HK-2 (cell line): ENCODE results near the gene OSTF1.

Source experiments
- DNase-seq: peaks from one replicate; pipeline ENCODE4 v3.0.0-alpha.2; 2018; ENCODE audit not compliant: unreplicated experiment

OSTF1 gene

GRCh38 chr9:75085640-75086039, 2.7 kb upstream of the OSTF1 start:
- DNase-seq = no peak

- DNase-seq = no peak
Observed at GRCh38 chr9:75086541-75087288, 1.6 kb upstream of the OSTF1 start.

DNA sequence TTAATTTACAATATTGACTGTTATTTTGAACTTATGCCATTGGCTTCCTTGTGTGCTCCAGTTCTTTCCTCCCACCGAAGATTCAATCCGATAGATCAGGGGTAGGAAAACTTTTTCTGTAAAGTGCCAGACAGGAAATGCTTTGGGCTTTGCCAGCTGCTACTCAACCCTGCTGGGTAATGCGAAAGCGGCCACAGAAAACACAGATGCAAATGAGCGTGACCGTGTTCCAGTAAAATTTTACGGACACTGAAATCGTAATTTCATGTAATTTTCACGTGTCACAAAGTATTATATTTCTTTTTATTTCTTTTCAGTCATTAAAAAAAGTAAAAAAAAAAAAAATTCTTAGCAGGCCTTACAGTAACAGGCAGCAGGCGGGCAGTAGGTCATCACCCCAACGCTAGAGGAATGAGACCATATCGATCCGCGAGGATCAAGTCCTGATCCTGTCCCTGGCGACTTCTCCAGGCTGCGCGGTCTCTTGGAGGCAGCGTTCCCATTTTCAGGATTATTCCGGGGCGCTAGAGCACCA, 958 bp upstream of the OSTF1 start:
- DNase-seq = peak; percentile 8

DNA sequence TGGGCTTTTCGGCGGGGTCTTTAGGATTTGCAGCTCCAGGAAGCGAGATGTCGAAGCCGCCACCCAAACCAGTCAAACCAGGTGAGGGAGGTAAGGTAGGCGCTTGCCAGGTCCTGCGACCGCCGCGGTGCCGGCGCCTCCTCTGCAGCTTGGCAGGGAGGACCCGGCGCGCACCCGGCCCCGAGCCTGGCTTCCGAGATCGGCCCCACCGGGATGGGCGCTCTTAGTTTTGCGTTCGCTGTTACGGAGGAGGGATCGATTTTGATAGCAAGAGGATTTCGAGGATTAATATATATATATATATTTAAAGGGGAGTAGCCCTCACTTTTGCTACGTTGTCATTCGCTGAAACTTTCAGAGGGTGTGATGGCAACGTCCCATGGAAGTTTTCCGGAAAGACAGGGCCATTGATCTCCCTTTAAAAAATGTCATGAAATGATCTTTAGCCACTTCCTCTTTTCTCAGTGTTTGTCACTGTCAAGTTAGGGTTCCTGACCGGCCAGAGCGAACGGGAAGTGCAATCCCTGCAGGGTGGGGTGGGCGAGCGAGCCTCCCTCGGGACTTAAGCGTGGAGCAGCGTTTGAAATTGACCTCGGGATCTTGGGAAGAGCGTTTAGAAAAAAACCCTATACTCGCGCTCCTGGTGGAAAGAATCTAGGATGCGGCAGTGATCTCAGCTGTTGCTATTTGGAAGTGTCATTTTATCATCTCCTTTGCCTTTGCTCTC, 495 bp downstream of the OSTF1 start:
- peak; percentile 7 for DNase-seq

GRCh38 chr9:75089373-75089766, 1.1 kb downstream of the OSTF1 start:
- DNase-seq = no peak

DNA sequence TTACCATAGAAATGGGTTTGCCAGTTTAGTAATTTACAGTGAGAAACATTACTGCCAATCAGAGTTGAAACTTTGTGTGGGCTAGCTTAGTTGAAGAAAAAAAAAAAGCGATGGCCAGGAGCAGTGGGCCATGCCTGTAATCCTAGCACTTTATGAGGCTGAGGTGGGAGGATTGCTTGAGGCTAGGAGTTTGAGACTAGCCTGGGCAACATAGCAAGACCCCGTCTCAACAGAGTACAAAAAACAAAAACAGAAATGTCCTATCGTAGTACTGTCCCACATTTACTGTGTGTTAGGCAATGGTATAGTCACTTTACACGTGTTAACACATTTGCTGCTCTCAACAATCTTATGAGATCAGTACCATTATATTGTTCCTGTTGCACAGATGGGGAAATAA, 2.3 kb downstream of the OSTF1 start:
- no peak for DNase-seq

- no peak for DNase-seq
Observed at GRCh38 chr9:75092766-75093165, 4.5 kb downstream of the OSTF1 start.

GRCh38 chr9:75096796-75097195, 8.5 kb downstream of the OSTF1 start:
- DNase-seq = no peak

- no peak for DNase-seq
Observed at GRCh38 chr9:75101004-75101588, 12.8 kb downstream of the OSTF1 start.

GRCh38 chr9:75102177-75102790, 14.0 kb downstream of the OSTF1 start:
- DNase-seq = no peak

- DNase-seq = no peak
Observed at GRCh38 chr9:75104607-75105006, 16.3 kb downstream of the OSTF1 start.

GRCh38 chr9:75105019-75105540, 16.8 kb downstream of the OSTF1 start:
- no peak for DNase-seq

DNA sequence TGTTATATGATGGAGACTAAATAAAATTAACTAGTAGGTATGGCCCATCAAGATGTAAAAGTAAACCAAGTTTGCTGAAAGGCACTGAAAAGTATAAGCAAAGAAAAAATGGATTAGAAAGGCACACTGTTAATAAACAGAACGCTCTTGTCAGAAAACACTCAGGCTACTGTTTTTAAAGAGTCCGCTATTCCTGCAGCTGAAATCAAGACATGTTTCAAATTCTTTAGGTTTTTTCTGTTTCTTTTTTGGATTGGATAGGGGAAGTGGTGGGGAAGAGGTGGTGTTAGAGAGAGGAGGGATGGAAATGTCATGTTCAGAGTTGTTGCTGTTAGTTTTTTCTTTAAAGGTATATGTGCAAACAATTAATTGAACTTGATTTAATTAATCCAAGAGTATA, 17.5 kb downstream of the OSTF1 start:
- no peak for DNase-seq

DNA sequence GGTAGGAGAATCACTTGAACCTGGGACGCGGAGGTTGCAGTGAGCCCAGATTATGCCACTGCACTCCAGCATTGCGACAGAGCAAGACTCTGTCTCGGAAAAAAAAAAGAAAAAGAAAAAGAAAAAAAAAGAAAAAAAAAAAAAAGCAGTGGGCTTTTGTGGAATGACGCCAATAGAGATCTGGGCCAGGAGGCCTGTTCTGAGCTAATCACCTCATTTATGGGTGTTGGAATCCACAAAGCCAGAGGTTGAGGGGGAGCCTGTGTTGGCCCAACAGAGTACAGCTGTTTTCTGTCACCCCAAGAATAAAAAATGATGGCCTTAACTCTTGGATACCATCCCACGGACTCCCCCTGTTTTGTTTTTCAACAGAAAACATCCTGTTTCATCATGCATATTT, 18.5 kb downstream of the OSTF1 start:
- no peak for DNase-seq

DNA sequence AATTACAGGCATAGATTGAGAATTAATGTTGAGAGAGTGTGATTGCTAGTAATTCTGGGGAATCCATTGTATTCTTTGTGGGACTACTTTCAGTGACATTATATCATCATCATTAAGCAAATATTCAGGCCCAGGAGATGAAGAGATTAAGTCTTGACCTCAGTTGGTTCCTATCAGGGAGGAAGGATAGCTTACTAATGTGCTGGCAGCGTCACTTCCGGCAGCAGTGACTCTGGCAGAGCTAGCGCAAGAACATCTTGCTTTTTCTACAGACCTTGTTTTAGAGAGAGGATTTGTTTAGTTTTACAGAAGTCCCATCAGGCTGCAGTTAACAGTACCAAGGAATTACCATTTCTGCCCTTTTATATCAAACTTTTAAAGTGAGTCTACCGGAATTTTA, 20.3 kb downstream of the OSTF1 start:
- no peak for DNase-seq

GRCh38 chr9:75109210-75109839, 21.0 kb downstream of the OSTF1 start:
- DNase-seq = no peak

DNA sequence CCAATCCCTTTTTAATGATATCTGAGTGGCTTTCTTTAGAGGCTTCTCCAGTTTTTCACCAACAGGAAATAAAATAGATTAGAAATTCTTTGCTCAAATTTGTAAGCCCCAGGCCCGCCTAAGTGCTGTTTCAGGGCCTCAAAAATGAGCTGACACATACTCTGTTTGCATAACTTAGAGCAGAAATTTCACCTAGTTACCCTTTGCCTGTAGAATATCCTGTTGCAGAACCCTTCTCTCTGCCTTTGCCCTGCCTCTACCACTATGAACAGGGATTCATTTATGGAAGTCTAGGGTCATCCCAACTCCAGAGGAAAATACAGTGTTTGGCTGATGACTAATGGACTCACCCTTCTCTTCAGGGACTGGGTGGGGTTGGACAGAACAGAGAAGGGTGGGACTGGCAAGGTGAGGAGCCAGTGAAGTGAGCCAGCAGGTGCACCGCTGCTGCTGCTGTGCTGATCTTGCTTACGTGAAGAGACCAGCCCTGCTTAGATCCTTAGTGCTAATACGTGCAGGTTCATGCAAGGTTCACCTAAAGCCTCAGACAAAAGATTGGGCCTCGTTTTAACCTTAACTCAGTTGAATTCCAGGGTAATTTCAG, 22.8 kb downstream of the OSTF1 start:
- DNase-seq = no peak

DNA sequence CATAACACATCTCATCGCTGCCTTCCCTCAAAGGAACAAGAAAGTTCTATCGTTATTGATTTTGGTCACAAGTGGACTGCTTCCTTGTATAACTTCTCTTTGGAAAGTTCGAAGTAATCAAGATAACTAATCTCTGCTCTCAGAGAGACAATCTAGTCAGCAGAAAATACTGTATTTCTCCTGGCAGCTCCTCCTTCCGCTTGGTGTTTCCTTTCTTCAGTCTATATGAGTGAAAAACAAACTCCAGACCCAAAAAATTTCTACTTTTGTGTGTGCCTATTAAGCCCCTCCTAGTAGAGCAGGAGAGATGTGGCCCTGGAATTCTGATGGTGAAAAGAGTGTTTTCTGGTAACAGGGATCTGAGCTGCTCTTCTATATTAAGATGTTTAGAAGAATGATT, 24.5 kb downstream of the OSTF1 start:
- no peak for DNase-seq

- DNase-seq = no peak
Observed at GRCh38 chr9:75116306-75116705, 28.0 kb downstream of the OSTF1 start.

DNA sequence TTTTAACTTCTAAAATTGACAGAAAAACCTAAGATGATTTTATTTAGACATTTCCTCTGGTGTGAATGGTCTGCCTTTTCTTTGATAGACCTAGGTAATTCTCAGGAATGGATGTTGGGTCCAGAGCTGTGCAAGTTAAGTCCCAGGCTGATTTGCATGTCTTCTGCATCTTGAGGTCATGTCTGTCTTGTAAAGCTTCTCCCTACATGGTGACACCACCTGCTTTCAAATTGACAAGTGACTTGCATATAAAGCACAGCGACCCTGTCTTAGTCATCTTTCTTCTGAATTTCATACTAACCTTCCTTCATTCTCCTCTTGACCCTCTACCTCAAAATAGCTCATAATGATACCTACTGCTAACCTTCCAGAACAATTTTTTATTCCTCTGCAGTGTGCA, 29.2 kb downstream of the OSTF1 start:
- DNase-seq = no peak

DNA sequence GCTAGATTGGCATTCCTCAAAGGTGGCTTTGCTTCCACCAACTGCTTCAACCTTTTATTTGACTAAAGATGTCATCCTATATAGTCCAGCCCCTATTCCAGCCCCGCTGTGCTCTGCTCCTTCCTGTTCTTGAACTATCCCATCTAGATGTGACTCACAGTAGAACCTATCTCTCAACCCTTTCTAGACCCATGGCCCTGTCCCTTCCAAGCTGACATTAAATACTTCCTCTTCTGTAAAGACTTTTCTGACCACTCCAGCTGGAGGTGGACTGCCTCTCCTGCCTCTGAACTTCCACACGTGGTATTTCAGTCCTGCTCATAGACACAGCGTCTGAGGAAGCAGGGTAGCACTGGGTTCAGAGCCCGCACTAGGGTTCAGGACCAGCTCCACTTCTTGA, 32.4 kb downstream of the OSTF1 start:
- DNase-seq = no peak
